GM12878 (cell line): ENCODE data around the gene KIRREL3. TPM values are rescaled to one million over a fixed set of nuclear protein-coding genes. Genes with fewer than 3 reads are reported as not detected.

ENCODE experiments used
- ATAC-seq: fragments of 200-7000 bp; cut with Tn5 transposase; 3 replicates; pipeline ENCODE4 v1.9.1; 2020; ENCODE audit warnings: mild to moderate bottlenecking, moderate library complexity
- BruUV-seq: library from RNA; stranded (reverse); fragments of 400-500 nt; replicated peaks from 2 replicates; lab custom pipeline; 2021; lab: Mats Ljungman, UMichigan
- CTCF ChIA-PET: fragments of 300-600 bp; sonication (Branson Sonifier 250); formaldehyde crosslinking; extraction: SDS; loops from one replicate; lab custom pipeline; 2021; ENCODE audit warnings: inconsistent platforms; lab: Yijun Ruan, JAX
- POLR2A ChIA-PET: fragments of 350-600 bp; formaldehyde crosslinking; extraction: SDS; loops from one replicate; lab custom pipeline; 2021; ENCODE audit warnings: inconsistent platforms; lab: Charles Lee
- RAD21 ChIA-PET: fragments of 300-600 bp; sonication (Branson Sonifier 250); formaldehyde crosslinking; loops from one replicate; lab custom pipeline; 2023; ENCODE audit warnings: antibody characterized with exemption; ENCODE audit not compliant: unreplicated experiment; lab: Charles Lee
- SMC1A ChIA-PET: fragments of 300-600 bp; sonication (Branson Sonifier 250); formaldehyde crosslinking; loops from one replicate; lab custom pipeline; 2023; ENCODE audit not compliant: unreplicated experiment, uncharacterized antibody; lab: Charles Lee
- DNase-seq: peaks from one replicate; pipeline ENCODE4 v3.0.0-alpha.2; 2011; ENCODE audit warnings: low read depth, low spot score
- FAIRE-seq: peaks from 3 replicates; lab custom pipeline; 2011; peaks lifted over from hg19 to GRCh38; lab: Jason Lieb, UNC
- H2AFZ ChIP-seq: 2 replicates; pipeline ENCODE4 v1.6.0; 2011; ENCODE audit warnings: low read depth, low read length, control low read depth; ENCODE audit not compliant: control insufficient read depth
- H3K27ac ChIP-seq: 2 replicates; pipeline ENCODE4 v1.5.1; 2011; ENCODE audit warnings: control low read depth; ENCODE audit not compliant: control insufficient read depth, insufficient read depth
- H3K27me3 ChIP-seq, 2 experiments: replicated peaks in 1 of 2; 2 replicates each; pipeline versions ENCODE4 v1.6.0 to v1.6.1; 2011; ENCODE audit warnings: low read length in 1 of 2; ENCODE audit not compliant: control insufficient read depth in 2 of 2, insufficient read depth in 2 of 2
- H3K36me3 ChIP-seq, 2 experiments: 2 replicates each; pipeline ENCODE4 v1.5.1; 2011; ENCODE audit warnings: low read length in 1 of 2; ENCODE audit not compliant: control insufficient read depth in 2 of 2, insufficient read depth in 2 of 2
- H3K4me1 ChIP-seq: 2 replicates; pipeline ENCODE4 v1.6.1; 2011; ENCODE audit warnings: mild to moderate bottlenecking, low read length, moderate library complexity, mixed read lengths; ENCODE audit not compliant: control insufficient read depth, insufficient read depth
- H3K4me2 ChIP-seq: 2 replicates; pipeline ENCODE4 v1.6.0; 2011; ENCODE audit warnings: control low read depth; ENCODE audit not compliant: control insufficient read depth, insufficient read depth
- H3K4me3 ChIP-seq: fragments of 200-600 bp; sonication (generic); 2 replicates; pipeline ENCODE4 v1.5.1; 2016
- H3K79me2 ChIP-seq: 2 replicates; pipeline ENCODE4 v1.6.0; 2011; ENCODE audit warnings: low read length; ENCODE audit not compliant: control insufficient read depth, insufficient read depth
- H3K9ac ChIP-seq: 2 replicates; pipeline ENCODE4 v1.8.0; 2011; ENCODE audit warnings: low read length, control low read depth, mixed read lengths; ENCODE audit not compliant: control insufficient read depth, insufficient read depth
- H3K9me3 ChIP-seq: replicated peaks from 3 replicates; pipeline ENCODE4 v1.5.1; 2011; ENCODE audit warnings: mild to moderate bottlenecking, low read length; ENCODE audit not compliant: control insufficient read depth, insufficient read depth
- H4K20me1 ChIP-seq: 2 replicates; pipeline ENCODE4 v1.6.0; 2011; ENCODE audit not compliant: control insufficient read depth, insufficient read depth
- BHLHE40 ChIP-seq, 2 experiments: fragments of 450-650 bp in 1 of 2; IDR thresholded peaks; 2 replicates each; pipeline ENCODE4 v1.6.1; 2011 to 2017; ENCODE audit warnings: low read depth in 2 of 2, borderline replicate concordance in 1 of 2, improper control_type of control experiment in 1 of 2, low read length in 1 of 2, mild to moderate bottlenecking in 1 of 2
- CHD4 ChIP-seq: fragments of 200-600 bp; sonication (generic); IDR thresholded peaks from 2 replicates; pipeline ENCODE4 v1.6.1; 2016; ENCODE audit warnings: mild to moderate bottlenecking
- E4F1 ChIP-seq: fragments of 450-650 bp; IDR thresholded peaks from 2 replicates; pipeline ENCODE4 v1.6.1; 2018; ENCODE audit warnings: borderline replicate concordance, mild to moderate bottlenecking; ENCODE audit not compliant: partially characterized antibody
- FOXM1 ChIP-seq: IDR thresholded peaks from 2 replicates; pipeline ENCODE4 v1.6.1; 2012; ENCODE audit warnings: low read depth, mild to moderate bottlenecking, inconsistent platforms, low read length, moderate library complexity
- RBBP5 ChIP-seq: fragments of 200-600 bp; sonication (generic); conservative IDR thresholded peaks from 2 replicates; pipeline ENCODE4 v1.6.1; 2016
- REST ChIP-seq: IDR thresholded peaks from 2 replicates; pipeline ENCODE4 v1.6.1; 2012; ENCODE audit warnings: mild to moderate bottlenecking, low read depth, low read length
- SMAD5 ChIP-seq: IDR thresholded peaks from 2 replicates; pipeline ENCODE4 v1.6.1; 2016; ENCODE audit warnings: antibody characterized with exemption, low read depth
- SPI1 ChIP-seq: IDR thresholded peaks from 2 replicates; pipeline ENCODE4 v1.6.1; 2011; ENCODE audit warnings: low read depth, mild to moderate bottlenecking, low read length, moderate library complexity, borderline replicate concordance; ENCODE audit not compliant: insufficient read depth
- WGBS: methylation state at CpG from one replicate; pipeline ENCODE4 v1.1.6; 2016; ENCODE audit warnings: low lambda C conversion rate; ENCODE audit not compliant: insufficient replicate concordance, insufficient coverage; ENCODE audit errors: missing lambda C conversion rate; 5-methylcytosine and 5-hydroxymethylcytosine counted together
- in situ Hi-C: fragments of 300-500 bp; cut with MboI; formaldehyde crosslinking; loops from 9 replicates; pipeline ENCODE4 v1.14.3; 2018; ENCODE audit warnings: mixed read lengths
- intact Hi-C: fragments of 100-400 bp; cut with micrococcal nuclease; formaldehyde crosslinking; loops from one replicate; pipeline ENCODE4 v1.14.2; 2022; ENCODE audit not compliant: unreplicated experiment
- polyA plus RNA-seq, 11 experiments: library from polyadenylated mRNA; depleted of rRNA in 4 of 11; unstranded in 6 of 11; stranded (reverse) in 5 of 11; fragments of >200 nt; fragmentation: Nextera tagmentation in 4 of 11; fragmentation: Illumina TruSeq in 1 of 11; extraction: Ambion mirVana in 4 of 11; extraction: Trizol in 1 of 11; gene quantifications; 1 replicate in 1 of 11; 2 replicates in 10 of 11; pipeline versions ENCODE4 v1.2.1 to v1.2.3, GENCODE V29; 2011 to 2016; ENCODE audit warnings: inconsistent platforms in 2 of 11, missing spikeins in 2 of 11, low read depth in 1 of 11
- total RNA-seq, 4 experiments: library from RNA; depleted of rRNA in 3 of 4; stranded (reverse); fragments of >200 nt in 3 of 4; fragmentation: Illumina TruSeq in 1 of 4; extraction: Trizol in 1 of 4; gene quantifications; 2 replicates each; pipeline versions ENCODE4 v1.2.1 to v1.2.3, GENCODE V29; 2013 to 2021

Gene KIRREL3
- total and polyA plus RNA-seq, 10 of the 15 experiments (the other 5 are each of a cell fraction or from before 2014, with no cell fraction given): under 0.01 TPM; not detected in 9

GRCh38 chr11:126747315-126747714, 253.3 kb downstream of the KIRREL3 start:
- WGBS: 40% methylated on average over 9 of the region's 9 CpGs
- no TSS peak for BruUV-seq
- POLR2A ChIA-PET: no interaction called here
- Histone ChIP-seq H3K36me3 (no peaks in the 10 kb centered on the region), H3K4me1 (peaks cover under 1% of the 10 kb centered on the region), H3K9me3 (no peaks in the 10 kb centered on the region), H3K9ac (no peak overlapping the region), H3K79me2 (no peaks in the 10 kb centered on the region), H3K4me3 (no peak overlapping the region), H3K27ac (no peak overlapping the region), H4K20me1 (no peaks in the 10 kb centered on the region), H2AFZ (no peak overlapping the region), H3K27me3 (no peaks in the 10 kb centered on the region)
- intact Hi-C loops (no loop called here), in situ Hi-C loops (no loop called here)
- RAD21 ChIA-PET: no interaction called here
- ATAC-seq (no peak), DNase-seq (no peak)
- SMC1A ChIA-PET: no interaction called here
- TF ChIP-seq SPI1 (no peak), CHD4 (no peak), E4F1 (no peak), FOXM1 (no peak), REST (no peak), SMAD5 (no peak), BHLHE40 (IDR thresholded peaks at IDR 0.05; ENCODE audit: borderline replicate concordance in 1 of 2, low read depth in 2 of 2, low read length in 1 of 2) (no peak), RBBP5 (no peak)
- TF ChIP-seq, all 136 proteins: peak for 0
- no peak for FAIRE-seq
- no peak overlapping the region for H3K4me2 ChIP-seq
- CTCF ChIA-PET: no interaction called here
